Measurements from ENCODE around the gene CMTM4.

DNA sequence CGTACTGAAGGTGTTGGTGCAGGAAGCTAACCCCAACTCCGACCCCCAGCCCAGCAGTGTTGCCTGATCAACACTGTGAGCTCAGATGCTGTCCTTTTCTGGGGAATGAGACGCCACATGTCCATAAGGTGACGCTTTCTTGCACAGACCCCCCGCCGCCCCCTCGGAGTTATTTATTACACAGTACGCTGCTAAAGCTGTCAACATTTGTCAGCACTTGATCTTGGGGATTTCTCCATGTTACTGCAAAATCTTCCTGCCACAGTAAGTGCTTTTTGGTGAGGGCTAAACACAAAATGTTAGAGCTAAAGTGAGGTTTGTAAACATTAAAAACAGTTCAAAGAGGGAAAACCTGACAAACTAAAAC, 76.1 kb downstream of the CMTM4 start:
- TF ChIP-seq, protein P1, sequence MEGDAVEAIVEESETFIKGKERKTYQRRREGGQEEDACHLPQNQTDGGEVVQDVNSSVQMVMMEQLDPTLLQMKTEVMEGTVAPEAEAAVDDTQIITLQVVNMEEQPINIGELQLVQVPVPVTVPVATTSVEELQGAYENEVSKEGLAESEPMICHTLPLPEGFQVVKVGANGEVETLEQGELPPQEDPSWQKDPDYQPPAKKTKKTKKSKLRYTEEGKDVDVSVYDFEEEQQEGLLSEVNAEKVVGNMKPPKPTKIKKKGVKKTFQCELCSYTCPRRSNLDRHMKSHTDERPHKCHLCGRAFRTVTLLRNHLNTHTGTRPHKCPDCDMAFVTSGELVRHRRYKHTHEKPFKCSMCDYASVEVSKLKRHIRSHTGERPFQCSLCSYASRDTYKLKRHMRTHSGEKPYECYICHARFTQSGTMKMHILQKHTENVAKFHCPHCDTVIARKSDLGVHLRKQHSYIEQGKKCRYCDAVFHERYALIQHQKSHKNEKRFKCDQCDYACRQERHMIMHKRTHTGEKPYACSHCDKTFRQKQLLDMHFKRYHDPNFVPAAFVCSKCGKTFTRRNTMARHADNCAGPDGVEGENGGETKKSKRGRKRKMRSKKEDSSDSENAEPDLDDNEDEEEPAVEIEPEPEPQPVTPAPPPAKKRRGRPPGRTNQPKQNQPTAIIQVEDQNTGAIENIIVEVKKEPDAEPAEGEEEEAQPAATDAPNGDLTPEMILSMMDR (IDR thresholded peaks at IDR 0.05) = no peak
- TF ChIP-seq POLR2A (IDR thresholded peaks at IDR 0.05) = no peak
